Central memory CD4-positive, alpha-beta T cell (primary cell): Measurements from ENCODE around the gene GEN1.
"Not testable (repeated sequence)": the region's sequence is repeated elsewhere in the genome, so short reads cannot be mapped to it uniquely, and the experiment has no call there.

Source experiments
- DNase-seq: peaks from one replicate; pipeline ENCODE4 v3.0.0; 2022

The GEN1 gene

DNA sequence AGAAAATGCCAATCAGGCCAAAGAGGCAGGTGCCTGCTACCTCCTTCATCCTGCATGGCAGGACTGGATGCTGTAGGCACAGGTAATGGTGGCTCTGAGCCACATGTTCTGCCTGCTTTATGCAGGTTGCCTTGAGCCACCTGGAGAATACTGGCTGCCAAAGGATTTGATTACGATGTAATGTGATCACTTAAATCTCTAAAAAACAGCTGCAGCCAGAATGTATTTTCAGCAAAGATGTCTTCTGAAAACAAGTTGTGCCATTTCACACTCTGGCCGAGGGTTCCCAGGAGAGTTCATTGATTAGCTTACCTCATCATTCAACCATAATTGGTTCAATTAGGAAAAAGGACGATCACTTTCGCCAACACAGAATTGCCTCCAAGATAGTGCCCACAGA, 44.4 kb downstream of the GEN1 start:
- DNase-seq: no peak

DNA sequence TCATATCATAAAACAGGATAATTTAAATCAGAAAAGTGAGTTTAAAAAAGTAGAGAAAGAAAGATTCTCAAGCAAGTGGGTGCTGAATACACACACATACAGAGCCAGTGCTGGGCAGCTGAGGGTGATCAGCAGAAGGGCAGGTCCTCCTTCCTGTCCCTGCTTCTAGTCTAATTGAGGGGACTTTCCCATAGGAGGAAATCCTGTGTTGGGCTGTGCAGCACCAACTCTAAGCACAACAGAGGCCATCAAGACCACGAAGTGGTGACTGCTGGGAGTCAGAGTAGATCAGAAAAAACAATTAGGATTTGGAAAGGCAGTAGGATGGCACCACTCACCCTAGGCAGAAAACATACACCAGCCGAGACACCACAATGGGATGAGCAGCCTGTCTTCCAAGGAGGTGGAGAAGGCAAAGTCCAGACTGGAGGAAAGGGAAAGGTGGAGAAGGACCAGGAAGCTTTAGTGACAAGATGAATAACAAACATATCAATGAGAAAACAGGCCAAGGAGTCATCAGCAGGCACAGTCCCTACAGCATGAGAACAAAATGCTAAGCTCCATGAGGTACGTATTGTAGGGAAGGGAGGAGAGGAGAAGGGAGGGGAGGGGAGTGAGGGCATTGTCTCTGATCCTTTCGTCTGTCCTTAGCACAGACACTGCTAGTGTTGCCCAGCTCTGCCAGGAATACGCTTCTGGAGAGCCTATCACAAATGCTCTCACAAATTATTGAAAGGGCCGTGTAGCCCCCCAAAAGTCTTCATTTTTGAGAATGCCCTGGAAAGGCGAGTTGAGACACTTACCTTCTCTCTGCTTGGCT, 45.6 kb downstream of the GEN1 start:
- no peak for DNase-seq

DNA sequence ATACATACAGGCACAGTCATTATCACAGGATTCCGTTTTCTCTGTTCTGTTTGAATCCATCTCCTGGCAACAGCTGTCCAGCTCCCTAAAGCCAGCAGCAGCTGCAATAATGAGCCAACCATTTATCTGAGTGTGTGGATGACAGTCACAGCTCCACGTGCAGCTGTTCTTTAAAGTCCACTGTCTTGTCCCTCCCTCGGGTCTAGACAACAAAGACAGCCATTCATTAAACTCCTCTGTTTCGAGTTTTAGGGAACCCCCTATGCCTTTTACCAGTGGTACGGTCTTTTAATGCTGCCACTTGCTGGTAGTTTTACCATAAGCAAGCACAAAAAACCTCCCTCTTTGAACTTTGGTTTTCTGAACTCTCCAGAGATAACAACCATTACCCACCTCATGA, 46.3 kb downstream of the GEN1 start:
- no peak for DNase-seq

DNA sequence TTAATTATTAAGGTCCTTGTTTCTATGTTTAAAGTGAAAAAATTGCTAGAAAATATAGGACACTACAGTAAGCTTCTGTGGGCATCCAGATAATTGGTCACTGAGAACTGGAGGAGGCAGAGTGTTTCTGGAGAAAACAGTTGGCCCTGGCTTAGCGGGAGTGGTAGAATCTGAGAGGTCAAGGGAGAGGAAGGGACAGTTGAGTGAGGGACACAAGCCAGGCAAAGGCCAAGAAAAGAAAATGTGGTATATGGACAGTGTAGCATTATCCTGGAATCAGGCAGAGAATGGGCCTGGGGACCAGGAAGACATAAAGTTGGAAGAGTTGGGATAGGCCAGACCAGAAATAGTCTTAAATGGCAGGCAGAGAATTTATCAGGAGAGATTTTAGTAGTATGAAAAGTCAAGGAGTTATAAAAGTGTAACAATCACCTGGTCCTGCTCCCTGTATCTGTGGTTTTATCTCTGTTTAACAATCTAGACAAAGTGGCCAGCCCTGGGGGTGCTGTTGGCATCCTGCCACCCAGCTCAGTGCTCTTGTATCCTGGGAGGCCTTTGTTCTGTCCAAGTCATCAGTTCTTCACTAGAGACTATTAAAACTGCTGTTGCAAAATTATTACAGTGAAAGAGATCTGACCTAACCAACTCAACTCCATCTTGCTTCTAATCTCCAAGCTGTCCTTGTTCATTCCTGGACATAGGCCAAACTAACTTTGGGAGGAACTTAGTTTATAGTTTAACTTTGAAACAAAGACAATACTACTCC, 46.9 kb downstream of the GEN1 start:
- no peak for DNase-seq

DNA sequence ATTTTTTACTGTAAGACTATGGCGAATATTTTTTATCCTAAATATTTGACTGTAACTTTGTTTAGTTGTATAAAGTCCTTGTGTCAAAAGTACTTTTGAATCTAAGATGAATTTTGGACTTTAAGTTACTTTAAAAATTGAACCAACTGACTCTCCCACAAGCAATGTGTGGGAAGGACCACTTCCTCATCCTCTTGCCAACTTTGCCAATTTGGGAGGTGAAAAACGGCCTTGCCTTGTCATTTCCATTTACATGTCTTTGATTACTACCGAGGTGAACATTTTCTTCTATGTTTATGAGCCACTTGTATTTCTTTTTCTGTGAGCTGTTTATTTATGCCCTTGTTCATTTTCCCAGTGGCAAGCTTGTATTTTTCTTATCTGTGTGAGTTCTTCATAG, 49.6 kb downstream of the GEN1 start:
- no peak for DNase-seq

GRCh38 chr2:17804358-17804757, 50.4 kb downstream of the GEN1 start:
- DNase-seq: no peak

DNA sequence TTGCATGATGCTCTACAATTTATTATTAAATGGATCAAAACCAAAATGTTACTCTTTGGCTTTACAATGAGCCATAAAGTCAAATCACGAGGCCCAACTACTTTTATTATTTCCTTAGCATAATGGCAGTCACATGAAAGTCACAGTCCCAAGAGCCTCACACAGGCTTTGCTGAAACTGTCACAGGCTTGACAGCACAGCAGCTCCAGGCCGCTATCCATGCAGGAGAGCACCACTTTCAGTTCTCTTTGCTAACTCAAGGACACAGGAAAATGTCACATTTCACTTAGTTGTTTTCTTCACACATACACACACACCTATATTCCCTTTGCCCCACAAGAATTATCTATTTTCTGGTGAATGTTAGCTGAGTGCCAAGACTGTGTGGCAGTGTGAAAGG, 51.2 kb downstream of the GEN1 start:
- no peak for DNase-seq

DNA sequence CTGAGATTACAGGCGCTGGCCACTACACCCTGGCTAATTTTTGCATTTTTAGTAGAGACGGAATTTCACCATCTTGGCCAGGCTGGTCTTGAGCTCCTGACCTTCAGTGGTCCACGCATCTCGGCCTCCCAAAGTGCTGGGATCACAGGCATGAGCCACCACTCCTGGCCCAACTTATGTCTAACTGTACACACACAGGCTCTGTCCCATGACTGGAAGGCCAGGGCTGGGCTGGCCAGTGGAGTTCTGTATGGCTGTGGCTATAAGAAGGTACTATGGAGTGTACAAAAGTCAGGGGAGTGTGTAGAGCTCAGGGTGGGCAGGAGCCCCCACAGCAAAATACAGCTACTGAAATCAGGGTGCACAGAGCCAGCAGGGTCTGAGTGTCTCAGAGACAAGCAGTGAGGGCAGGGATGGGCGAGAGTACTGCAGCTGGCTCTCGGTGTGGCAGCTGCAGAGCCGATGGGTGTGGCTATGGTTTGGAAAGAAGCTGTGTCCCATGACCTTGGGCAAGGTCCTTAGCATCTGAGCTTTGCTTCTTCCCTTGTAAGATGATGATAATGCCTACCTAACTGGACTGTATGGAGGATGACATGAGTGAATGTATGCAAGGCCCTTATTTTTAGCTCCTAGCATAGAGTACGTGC, 51.9 kb downstream of the GEN1 start:
- no peak for DNase-seq

DNA sequence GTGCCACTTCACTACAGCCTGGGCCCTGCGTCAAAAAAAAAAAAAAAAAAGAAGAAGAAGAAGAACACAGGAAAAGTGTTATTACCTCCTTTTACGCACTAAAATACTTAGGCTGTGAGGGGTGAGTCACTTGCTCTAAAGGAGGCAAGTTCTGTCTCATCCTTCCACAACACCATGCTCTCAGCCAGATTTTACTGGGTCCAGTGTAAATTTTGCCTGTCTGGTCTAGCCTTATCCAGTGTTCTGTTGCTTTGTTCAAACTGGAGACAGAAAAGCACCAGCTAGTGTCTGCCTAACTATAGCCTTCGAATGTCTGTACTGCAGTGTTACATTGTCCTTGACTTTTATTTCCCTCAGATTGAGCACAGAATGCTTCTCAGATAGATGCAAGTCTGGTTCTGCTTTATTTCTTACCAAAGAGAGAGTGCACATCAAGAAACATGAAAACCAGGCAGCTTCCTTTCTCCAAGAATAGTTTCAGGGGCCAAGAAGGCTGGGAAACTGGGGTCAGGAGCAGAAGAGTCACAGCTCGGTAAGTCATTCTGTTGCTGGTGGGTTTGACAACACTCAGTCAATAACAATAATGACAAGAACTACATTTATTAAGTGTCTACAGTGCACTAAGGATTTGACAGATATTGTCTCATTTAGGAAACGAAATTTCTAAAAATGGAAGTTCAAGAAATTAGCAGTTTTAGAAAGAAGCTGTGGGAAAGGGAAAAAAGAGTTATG, 59.2 kb downstream of the GEN1 start:
- DNase-seq: no peak

- DNase-seq: no peak
Observed at GRCh38 chr2:17813742-17814473, 60.0 kb downstream of the GEN1 start.

GRCh38 chr2:17814601-17815000, 60.7 kb downstream of the GEN1 start:
- DNase-seq: no peak

DNA sequence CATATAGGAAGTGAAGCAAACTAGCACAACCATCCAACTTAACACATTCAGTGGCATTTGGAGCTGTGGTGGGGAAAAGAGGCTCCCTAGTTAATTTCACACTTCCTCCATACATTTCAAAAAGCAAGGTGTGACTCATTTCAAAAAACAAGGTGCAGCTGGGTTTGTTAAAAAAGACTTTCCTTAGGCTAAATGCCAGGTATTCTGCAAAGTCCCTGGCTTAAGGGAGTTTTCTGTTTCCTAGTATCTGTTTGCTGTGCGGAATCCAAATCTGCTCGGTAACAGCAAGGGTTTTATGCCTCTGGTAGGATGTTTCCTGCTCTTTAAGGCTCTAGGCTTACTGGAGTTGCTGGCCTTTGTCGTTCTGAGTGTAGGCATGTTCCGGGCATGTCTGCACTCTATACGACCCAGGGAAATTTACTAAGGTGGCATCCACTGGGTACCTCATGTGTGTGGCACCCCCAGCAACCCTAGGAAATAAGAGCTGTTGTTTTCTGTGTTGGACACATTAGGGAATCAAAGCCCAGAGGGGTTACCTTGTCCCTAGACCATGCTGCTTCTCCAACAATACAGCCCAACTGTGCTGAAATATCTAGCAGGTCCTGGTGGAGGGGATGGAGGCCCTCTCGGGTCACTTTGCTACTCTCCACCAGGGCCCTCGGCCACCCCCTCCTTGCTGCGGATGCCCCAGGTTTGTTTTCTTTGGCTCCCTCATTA, 61.7 kb downstream of the GEN1 start:
- DNase-seq: no peak

GRCh38 chr2:17816396-17817245, 62.7 kb downstream of the GEN1 start, which contains the start of gene MSGN1:
Gene MSGN1 (plus strand): TSS chr2:17816460. CDS start chr2:17816519, 59 bp downstream.
- DNase-seq: no peak

GRCh38 chr2:17818235-17818815, 64.4 kb downstream of the GEN1 start:
- DNase-seq: no peak

DNA sequence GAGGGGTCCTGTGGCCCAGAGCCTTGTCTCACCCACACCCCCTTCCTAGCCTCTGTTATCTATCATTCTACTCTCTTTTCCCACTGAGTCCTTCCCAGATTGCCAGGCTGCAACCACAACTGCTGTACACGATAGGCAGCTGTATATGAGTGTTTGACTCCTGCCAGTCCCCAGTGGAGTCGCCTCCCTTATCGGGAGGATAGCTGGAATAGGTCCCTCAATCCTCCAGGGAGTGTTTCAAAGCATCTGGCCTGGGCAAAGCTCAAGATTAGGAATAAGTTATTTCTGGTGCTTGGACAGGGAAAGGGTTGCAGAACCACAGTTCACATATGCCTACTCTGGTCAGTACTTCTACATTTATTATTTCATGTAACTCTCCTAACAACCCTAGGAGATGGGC, 67.1 kb downstream of the GEN1 start:
- DNase-seq: no peak

GRCh38 chr2:17821535-17822444, 67.9 kb downstream of the GEN1 start:
- DNase-seq: no peak

DNA sequence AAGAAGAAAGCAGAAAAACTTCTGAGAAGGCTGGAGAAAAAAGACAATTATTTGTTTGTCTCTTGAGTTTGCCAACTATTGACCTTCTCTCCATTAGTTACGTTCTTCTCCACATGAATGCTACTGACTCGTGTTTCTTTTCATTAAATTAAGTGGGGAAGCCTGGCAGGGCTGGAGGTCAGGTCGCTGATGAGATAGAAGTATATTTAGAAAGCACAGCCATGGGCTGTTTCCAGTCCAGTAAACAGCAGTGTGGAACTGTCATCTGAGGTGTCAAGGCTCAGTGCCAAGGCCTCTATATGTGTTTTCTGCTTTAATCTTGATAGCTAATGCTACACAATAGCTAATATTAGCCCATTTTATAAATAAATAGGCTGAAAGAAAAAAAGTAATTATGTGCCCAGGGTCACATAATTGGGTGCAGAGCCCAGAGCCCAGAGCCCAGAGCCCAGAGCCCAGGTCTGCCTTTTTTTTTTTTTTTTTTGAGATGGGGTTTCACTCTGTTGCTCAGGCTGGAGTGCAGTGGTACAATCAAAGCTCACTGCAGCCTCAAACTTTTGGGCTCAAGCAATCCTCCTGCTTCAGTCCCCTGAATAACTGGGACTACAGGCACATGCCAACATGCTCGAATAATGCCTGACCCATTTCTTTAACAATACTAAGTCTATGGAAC, 68.6 kb downstream of the GEN1 start:
- no peak for DNase-seq

- DNase-seq: not testable (repeated sequence)
Observed at GRCh38 chr2:17823646-17824045, 69.7 kb downstream of the GEN1 start.
